Measurements from ENCODE around the gene ZNF844.
A peak's percentile ranks its signal among the peaks of the same experiment; 100 is the strongest.
"Not testable (repeated sequence)": the region's sequence is repeated elsewhere in the genome, so short reads cannot be mapped to it uniquely, and the experiment has no call there.

Gene ZNF844

DNA sequence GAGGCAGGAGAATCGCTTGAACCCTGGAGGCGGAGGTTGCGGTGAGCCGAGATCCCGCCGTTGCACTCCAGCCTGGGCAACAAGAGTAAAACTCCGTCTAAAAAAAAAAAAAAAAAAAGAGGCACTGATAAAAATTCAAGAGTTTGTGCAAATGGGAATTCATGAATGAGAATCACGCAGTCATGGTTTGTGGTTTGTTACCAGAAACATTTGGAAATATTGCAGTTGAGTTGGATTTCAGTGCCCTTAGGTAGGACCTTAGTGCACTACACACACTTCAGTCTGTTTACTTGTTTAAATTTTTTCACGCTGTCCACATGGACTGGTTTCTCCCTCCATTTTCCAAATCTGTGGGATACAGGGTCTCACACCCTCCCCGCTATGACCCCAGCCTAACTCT lies 28.4 kb downstream of the ZNF844 start:
- peak; percentile 40 for DNase-seq

DNA sequence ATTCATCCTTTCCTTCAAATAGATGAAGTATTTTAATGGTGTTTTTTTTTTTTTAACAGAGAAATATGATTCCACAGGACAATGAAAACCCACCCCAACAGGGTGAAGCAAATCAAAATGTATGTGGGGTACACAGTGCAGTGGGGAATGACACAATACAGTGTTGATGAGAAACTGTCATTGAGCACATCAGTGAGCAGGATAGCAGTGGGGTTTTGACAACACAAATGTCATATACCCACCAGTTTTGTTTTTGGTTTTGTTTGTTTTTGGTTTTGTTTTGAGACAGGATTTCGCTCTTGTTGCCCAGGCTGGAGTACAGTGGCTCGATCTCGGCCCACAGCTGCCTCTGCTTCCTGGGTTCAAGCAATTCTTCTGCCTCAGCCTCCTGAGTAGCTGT lies 29.2 kb downstream of the ZNF844 start:
- peak; percentile 10 for DNase-seq

DNA sequence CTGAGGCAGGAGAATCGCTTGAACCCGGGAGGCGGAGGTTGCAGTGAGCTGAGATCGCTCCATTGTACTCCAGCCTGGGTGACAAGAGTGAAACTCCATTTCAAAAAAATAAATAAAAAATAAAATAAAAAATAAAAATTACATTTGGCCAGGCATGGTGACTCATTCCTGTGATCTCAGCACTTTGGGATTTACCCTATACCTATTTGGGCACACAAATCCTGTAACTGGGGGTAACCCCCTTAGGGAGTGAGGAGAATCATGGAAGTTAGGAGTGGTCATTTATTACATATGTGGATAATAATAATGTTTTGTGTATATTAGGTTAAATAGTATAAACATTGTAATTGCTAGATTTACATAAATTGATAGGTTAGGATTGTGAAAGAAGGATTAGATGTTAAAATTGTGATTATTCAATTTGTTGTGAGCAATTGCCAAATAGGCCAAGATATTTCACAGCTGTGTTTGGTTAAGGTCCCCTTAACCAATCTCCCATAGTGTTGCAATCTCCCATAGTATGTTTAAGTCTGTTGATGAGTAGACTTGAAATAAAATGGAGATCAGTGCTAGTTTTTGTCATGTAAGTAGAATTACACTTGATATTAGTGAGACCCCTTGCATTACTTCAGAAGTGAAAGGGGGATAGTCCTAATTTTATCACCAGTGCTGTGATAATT lies 30.7 kb downstream of the ZNF844 start:
- no peak for DNase-seq

DNA sequence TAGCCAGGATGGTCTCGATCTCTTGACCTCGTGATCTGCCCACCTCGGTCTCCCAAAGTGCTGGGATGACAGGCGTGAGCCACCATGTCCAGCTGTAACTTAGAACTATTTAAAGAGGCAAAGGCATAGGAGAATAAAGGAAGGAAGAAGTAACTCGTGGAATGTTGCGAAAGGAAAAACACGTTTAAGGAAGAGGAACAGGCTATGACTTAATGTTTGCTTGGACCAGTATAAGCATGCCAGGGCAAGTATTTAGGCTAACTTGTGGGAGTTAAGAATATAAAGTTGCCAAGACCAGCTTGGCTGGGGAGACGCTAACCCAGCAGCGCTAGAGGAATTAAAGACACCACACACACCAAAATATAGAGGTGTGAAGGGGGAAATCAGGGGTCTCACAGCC lies 33.5 kb downstream of the ZNF844 start:
- DNase-seq = no peak

DNA sequence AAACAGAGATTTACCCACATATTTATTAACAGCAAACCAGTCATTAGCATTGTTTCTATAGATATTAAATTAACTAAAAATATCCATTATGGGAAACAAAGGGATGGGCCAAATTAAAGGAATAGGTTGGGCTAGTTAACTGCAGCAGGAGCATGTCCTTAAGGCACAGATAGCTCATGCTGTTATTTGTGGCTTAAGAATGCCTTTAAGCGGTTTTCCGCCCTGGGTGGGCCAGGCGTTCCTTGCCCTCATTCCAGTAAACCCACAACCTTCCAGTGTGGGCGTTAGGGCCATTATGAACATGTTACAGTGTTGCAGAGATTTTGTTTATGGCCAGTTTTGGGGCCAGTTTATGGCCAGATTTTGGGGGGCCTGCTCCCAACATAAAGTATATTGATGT lies 39.4 kb downstream of the ZNF844 start:
- not testable (repeated sequence) for DNase-seq

DNA sequence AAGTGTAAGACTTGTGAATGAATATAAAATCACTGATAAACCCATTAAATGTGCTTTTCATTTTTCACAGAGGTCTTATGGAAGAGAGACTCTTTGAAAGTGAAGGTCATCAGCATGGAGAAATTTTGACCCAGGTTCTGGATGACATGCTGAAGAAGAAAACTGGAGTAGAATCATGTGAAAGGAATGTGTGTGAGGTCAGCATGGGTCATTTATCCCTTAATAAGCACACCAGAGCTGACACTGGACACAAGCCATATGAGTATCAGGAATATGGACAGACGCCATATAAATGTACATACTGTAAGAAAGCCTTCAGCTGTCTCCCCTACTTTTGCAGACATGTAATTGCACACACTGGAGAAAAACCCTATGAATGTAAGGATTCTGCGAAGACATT lies 46.6 kb downstream of the ZNF844 start:
- DNase-seq = no peak

DNA sequence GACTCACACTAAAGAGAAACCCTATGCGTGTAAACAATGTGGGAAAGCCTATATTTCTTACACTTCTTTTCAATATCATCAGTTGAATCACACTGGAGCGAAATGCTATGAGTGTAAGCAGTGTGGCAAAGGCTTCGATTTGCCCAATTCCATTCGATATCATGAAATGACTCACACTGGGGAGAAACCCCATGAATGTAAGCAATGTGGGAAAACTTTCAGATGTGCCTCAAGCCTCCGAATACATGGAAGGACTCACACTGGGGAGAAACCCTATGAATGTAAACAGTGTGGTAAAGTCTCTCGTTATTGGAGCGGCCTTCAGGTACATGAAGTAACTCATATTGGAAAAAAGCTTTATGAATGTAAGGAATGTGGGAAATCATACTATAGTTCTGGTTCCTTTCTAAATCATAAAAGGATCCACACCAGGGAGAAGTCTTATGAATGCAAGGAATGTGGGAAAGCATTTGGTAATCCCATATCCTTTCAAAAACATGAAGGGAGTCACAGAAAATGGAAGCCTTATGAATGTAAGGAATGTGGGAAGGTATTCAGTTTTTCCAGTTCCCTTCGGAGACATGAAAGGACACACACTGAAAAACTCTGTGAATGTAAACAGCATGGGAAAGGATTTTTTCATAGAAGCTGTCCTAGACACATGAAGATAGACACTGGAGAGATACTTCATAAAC lies 47.6 kb downstream of the ZNF844 start:
- no peak for DNase-seq

DNA sequence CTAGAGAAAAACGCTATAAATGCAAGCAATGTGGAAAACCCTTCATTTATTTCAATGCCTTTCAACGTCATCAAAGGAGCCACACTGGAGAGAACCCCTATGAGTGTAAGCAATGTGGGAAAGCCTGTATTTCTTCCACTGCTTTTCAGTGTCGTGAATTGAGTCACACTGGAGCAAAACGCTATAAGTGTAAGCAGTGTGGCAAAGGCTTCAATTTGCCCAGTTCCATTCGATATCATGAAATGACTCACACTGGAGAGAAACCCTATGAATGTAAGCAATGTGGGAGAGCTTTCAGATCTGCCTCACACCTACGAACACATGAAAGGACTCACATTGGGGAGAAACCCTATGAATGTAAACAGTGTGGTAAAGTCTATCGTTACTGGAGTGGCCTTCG lies 48.2 kb downstream of the ZNF844 start:
- DNase-seq = no peak

DNA sequence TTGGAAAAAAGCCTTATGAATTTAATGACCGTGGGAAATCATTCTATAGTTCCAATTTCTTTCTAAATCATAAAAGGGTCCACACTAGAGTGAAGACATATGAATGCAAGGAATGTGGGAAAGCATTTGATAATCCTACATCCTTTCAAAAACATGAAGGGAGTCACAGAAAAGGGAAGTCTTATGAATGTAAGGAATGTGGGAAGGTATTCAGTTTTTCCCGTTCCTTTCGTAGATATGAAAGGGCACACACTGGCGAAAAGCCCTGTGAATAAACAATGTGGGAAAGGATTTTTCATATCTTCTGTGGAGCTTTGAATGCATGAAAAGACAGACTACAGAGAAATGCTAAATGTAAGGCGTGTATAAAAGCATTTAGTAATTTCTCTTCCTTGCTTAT lies 48.6 kb downstream of the ZNF844 start:
- no peak for DNase-seq

DNA sequence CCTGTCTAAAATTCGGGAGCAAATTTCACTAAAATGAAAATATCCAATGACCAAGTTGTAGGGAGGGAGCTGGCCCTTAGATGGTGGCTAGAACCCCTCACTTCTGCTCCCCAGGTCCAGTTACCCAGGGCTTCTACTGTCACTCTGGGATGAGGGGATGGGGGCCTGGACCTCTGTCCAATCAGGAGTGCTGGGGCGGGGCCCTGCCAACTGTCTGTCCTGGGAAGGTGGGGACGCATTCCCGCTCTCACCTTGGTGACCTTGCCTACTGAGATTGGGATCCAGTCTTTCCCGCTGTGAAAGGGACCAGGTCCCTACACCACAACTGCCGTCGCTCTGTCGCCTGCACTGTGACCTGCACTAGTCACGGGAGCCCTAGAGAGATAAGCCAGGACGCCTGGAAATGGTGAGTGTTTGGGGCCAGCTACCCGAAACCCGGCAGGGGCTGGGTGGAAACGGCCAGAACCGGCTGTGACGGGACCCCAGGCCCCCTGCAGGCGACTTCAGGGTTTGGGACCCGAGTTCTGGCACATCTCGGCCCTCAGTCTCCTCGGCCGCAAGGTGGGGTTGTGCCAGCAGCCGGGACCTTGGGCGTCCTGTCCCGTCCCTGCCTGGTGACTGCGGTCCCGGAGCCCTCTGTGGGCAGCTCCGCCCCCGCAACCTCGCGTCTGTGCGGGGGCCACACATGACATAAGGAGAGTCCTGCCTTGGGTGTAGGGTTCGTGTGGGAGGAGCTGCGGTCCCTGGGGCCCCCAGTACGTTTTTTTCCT lies 52.9 kb downstream of the ZNF844 start:
- DNase-seq = no peak

DNA sequence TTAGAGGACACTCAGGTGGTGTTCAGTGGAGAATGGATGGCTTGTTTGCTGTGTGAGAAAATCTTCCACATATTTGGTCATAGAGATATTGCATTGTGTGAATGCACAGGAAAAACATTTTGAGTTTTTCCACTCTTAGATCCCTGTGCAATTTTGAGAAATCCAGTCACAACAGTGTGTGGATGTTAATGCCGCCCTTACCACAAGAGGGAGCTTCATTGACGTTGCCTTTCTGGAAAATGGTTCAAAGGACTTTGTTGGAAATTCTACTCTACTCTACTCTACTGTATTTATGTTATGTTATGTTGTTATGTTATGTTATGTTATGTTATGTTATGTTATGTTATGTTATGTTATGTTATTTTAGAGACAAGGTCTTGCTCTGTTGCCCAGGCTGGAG lies 62.2 kb downstream of the ZNF844 start:
- peak; percentile 20 for DNase-seq

Data from hematopoietic multipotent progenitor cell treated with erythropoietin and hydrocortisone succinate and interleukin-3 and kit ligand, for 8 days (in vitro differentiated cells).